Suprapubic skin (tissue), 3 donors: ENCODE measurements around the gene COX4I2.

Experiments used
- CTCF ChIP-seq, 2 donors: fragments of 200-600 bp in 1 of 2; fragments of 450-650 bp in 1 of 2; sonication (generic) in 1 of 2; IDR thresholded peaks; one replicate each; pipeline ENCODE4 v1.5.1; 2016 to 2019; ENCODE audit warnings: antibody characterized with exemption in 2 of 2, mild to moderate bottlenecking in 1 of 2, moderate library complexity in 1 of 2
- EP300 ChIP-seq: sonication (generic); formaldehyde crosslinking; IDR thresholded peaks from one replicate; pipeline ENCODE4 v1.6.1; 2017; ENCODE audit warnings: antibody characterized with exemption
- POLR2A ChIP-seq, 2 donors: fragments of 450-650 bp; IDR thresholded peaks; one replicate each; pipeline ENCODE4 v1.6.1; 2017; ENCODE audit warnings: antibody characterized with exemption in 2 of 2, mild to moderate bottlenecking in 2 of 2, moderate library complexity in 2 of 2

GRCh38 chr20:31608251-31608945 is 29.3 kb upstream of the COX4I2 start:
- TF ChIP-seq CTCF (IDR thresholded peaks at IDR 0.05) (no peak), POLR2A (IDR thresholded peaks at IDR 0.05) (no peak), EP300 (no peak)
